ENCODE data around the gene CETN3. TPM values are rescaled to one million over a fixed set of nuclear protein-coding genes. Genes with fewer than 3 reads are reported as not detected.
"Not testable (repeated sequence)": the region's sequence is repeated elsewhere in the genome, so short reads cannot be mapped to it uniquely, and the experiment has no call there.

CETN3 gene
- total RNA-seq, 1 donor from 2014 or later = 20.6 TPM

GRCh38 chr5:90344689-90345088 is 64.9 kb downstream of the CETN3 start:
- no peak for TF ChIP-seq CTCF (IDR thresholded peaks at IDR 0.05)
- intact Hi-C loops (cut with DNase I) = no loop called here
- H3K27ac ChIP-seq = no peak overlapping the region

GRCh38 chr5:90343731-90344130 is 65.8 kb downstream of the CETN3 start:
- H3K27ac ChIP-seq; H3K4me1 ChIP-seq; ATAC-seq; H3K9me3 ChIP-seq; H3K27me3 ChIP-seq; H3K36me3 ChIP-seq; H3K4me3 ChIP-seq; intact Hi-C loops (cut with DNase I); DNase-seq: not testable (repeated sequence)

More at GRCh38 chr5:90344689-90345088, 64.9 kb downstream of the CETN3 start:
- DNase-seq (no peak), ATAC-seq (no peak)
- H3K36me3 ChIP-seq = no peaks in the 10 kb centered on the region
- H3K4me3 ChIP-seq = no peak overlapping the region
- H3K27me3 ChIP-seq = no peaks in the 10 kb centered on the region
- H3K9me3 ChIP-seq = no peaks in the 10 kb centered on the region
- no peaks in the 10 kb centered on the region for H3K4me1 ChIP-seq

GRCh38 chr5:90342576-90342975 is 67.0 kb downstream of the CETN3 start:
- no peak overlapping the region for H3K4me3 ChIP-seq
- intact Hi-C loops (cut with DNase I) = no loop called here
- DNase-seq = no peak

More at GRCh38 chr5:90342576-90342975, 67.0 kb downstream of the CETN3 start:
- ATAC-seq = no peak
- Histone ChIP-seq H3K27ac (no peak overlapping the region), H3K27me3 (no peaks in the 10 kb centered on the region), H3K36me3 (no peaks in the 10 kb centered on the region), H3K4me1 (no peaks in the 10 kb centered on the region), H3K9me3 (no peaks in the 10 kb centered on the region)
- TF ChIP-seq CTCF (IDR thresholded peaks at IDR 0.05) = no peak

Other genes with a start within 250 kb of the CETN3 start
- gene MBLAC2, start 65.0 kb upstream of the CETN3 start, total RNA-seq = 4.5 TPM
- 0.93 TPM for gene POLR3G, start 65.1 kb upstream of the CETN3 start, total RNA-seq
- 21.0 TPM for gene LYSMD3, start 119.8 kb upstream of the CETN3 start, total RNA-seq
- gene ADGRV1, start 149.0 kb upstream of the CETN3 start, total RNA-seq = 47.1 TPM